Liver (tissue), 9 donors: ENCODE measurements around the gene ALDOA. TPM values are rescaled to one million over a fixed set of nuclear protein-coding genes. Genes with fewer than 3 reads are reported as not detected.

Experiments used
- DNase-seq: peaks from one replicate; pipeline ENCODE4 v3.0.0-alpha.2; 2017; ENCODE audit warnings: low spot score
- H3K27ac ChIP-seq, 2 donors: one replicate each; pipeline ENCODE4 v1.7.0; 2013; ENCODE audit warnings: inconsistent platforms in 2 of 2, low read length in 2 of 2, control low read depth in 1 of 2, low read depth in 1 of 2, mild to moderate bottlenecking in 1 of 2
- H3K27me3 ChIP-seq, 4 donors: one replicate each; pipeline versions ENCODE4 v1.6.1 to v1.7.0; 2013; ENCODE audit warnings: low read length in 3 of 4, inconsistent platforms in 1 of 4, mild to moderate bottlenecking in 1 of 4, moderate library complexity in 1 of 4; ENCODE audit not compliant: control insufficient read depth in 4 of 4, insufficient read depth in 4 of 4
- H3K36me3 ChIP-seq, 4 donors: one replicate each; pipeline versions ENCODE4 v1.6.1 to v1.7.0; 2013; ENCODE audit warnings: low read length in 3 of 4, mild to moderate bottlenecking in 3 of 4, low read depth in 1 of 4, moderate library complexity in 1 of 4; ENCODE audit not compliant: control insufficient read depth in 4 of 4, insufficient read depth in 3 of 4
- H3K4me1 ChIP-seq, 4 donors: one replicate each; pipeline versions ENCODE4 v1.6.1 to v1.7.0; 2013; ENCODE audit warnings: low read length in 3 of 4, mild to moderate bottlenecking in 3 of 4, moderate library complexity in 1 of 4; ENCODE audit not compliant: control insufficient read depth in 4 of 4, insufficient read depth in 4 of 4
- H3K4me3 ChIP-seq, 3 donors: one replicate each; pipeline versions ENCODE4 v1.6.1 to v1.7.0; 2013; ENCODE audit warnings: low read length in 3 of 3, control low read depth in 1 of 3, low read depth in 1 of 3, mild to moderate bottlenecking in 1 of 3
- H3K9ac ChIP-seq, 2 donors: one replicate each; pipeline ENCODE4 v1.7.0; 2013; ENCODE audit warnings: low read length in 2 of 2, mild to moderate bottlenecking in 2 of 2, moderate library complexity in 2 of 2, control low read depth in 1 of 2, low read depth in 1 of 2
- H3K9me3 ChIP-seq, 4 donors: one replicate each; pipeline versions ENCODE4 v1.6.1 to v1.7.0; 2013; ENCODE audit warnings: low read length in 3 of 4; ENCODE audit not compliant: control insufficient read depth in 4 of 4
- ATF3 ChIP-seq: IDR thresholded peaks from 2 replicates; pipeline ENCODE4 v1.6.1; 2016; ENCODE audit warnings: antibody characterized with exemption
- CTCF ChIP-seq: fragments of 150-350 bp; IDR thresholded peaks from 2 replicates; pipeline ENCODE4 v1.5.1; 2017; ENCODE audit warnings: improper control_type of control experiment, low read depth, low read length; ENCODE audit not compliant: missing input control
- EGR1 ChIP-seq, 2 donors: IDR thresholded peaks; 2 replicates each; pipeline ENCODE4 v1.6.1; 2016 to 2018; ENCODE audit warnings: antibody characterized with exemption in 2 of 2, low read depth in 2 of 2
- FOXA1 ChIP-seq: IDR thresholded peaks from 2 replicates; pipeline ENCODE4 v1.6.1; 2016; ENCODE audit warnings: antibody characterized with exemption
- FOXA2 ChIP-seq: IDR thresholded peaks from 2 replicates; pipeline ENCODE4 v1.6.1; 2016; ENCODE audit warnings: antibody characterized with exemption
- GABPA ChIP-seq, 2 donors: IDR thresholded peaks in 1 of 2; conservative IDR thresholded peaks in 1 of 2; 2 replicates each; pipeline ENCODE4 v1.6.1; 2016; ENCODE audit warnings: antibody characterized with exemption in 2 of 2, mild to moderate bottlenecking in 1 of 2, moderate library complexity in 1 of 2
- HNF4A ChIP-seq, 2 donors: conservative IDR thresholded peaks; 2 replicates each; pipeline ENCODE4 v1.6.1; 2016; ENCODE audit warnings: antibody characterized with exemption in 2 of 2, mild to moderate bottlenecking in 2 of 2
- HNF4G ChIP-seq: IDR thresholded peaks from 2 replicates; pipeline ENCODE4 v1.6.1; 2016; ENCODE audit warnings: antibody characterized with exemption
- JUND ChIP-seq, 2 donors: IDR thresholded peaks; 2 replicates each; pipeline ENCODE4 v1.6.1; 2016; ENCODE audit warnings: antibody characterized with exemption in 2 of 2
- NR2F2 ChIP-seq: IDR thresholded peaks from 2 replicates; pipeline ENCODE4 v1.6.1; 2016; ENCODE audit warnings: antibody characterized with exemption
- RAD21 ChIP-seq, 2 donors: IDR thresholded peaks; 2 replicates each; pipeline ENCODE4 v1.6.1; 2016; ENCODE audit warnings: antibody characterized with exemption in 2 of 2, mild to moderate bottlenecking in 2 of 2
- REST ChIP-seq: IDR thresholded peaks from 2 replicates; pipeline ENCODE4 v1.6.1; 2016; ENCODE audit warnings: antibody characterized with exemption, mild to moderate bottlenecking
- RXRA ChIP-seq, 2 donors: IDR thresholded peaks; 2 replicates each; pipeline ENCODE4 v1.6.1; 2017 to 2018; ENCODE audit warnings: antibody characterized with exemption in 2 of 2, mild to moderate bottlenecking in 1 of 2
- SP1 ChIP-seq: IDR thresholded peaks from 2 replicates; pipeline ENCODE4 v1.6.1; 2018; ENCODE audit warnings: antibody characterized with exemption, mild to moderate bottlenecking
- TAF1 ChIP-seq: conservative IDR thresholded peaks from 2 replicates; pipeline ENCODE4 v1.6.1; 2016; ENCODE audit warnings: antibody characterized with exemption, mild to moderate bottlenecking
- YY1 ChIP-seq: IDR thresholded peaks from 2 replicates; pipeline ENCODE4 v1.6.1; 2016; ENCODE audit warnings: antibody characterized with exemption, mild to moderate bottlenecking
- ZBTB33 ChIP-seq: IDR thresholded peaks from 2 replicates; pipeline ENCODE4 v1.6.1; 2016; ENCODE audit warnings: antibody characterized with exemption
- WGBS: extraction: QIAGEN DNeasy Blood & Tissue Kit; methylation state at CpG from one replicate; pipeline ENCODE4 v1.1.7; 2013; 5-methylcytosine and 5-hydroxymethylcytosine counted together
- polyA plus RNA-seq, 2 donors: library from polyadenylated mRNA; stranded (reverse) in 1 of 2; unstranded in 1 of 2; fragments of 200-250 nt in 1 of 2; fragments of >200 nt in 1 of 2; fragmentation: Nextera tagmentation in 1 of 2; extraction: Ambion mirVana in 1 of 2; gene quantifications; one replicate each; pipeline versions ENCODE4 v1.2.1 to v1.2.3, GENCODE V29; 2013 to 2015
- total RNA-seq, 2 donors: library from RNA; depleted of rRNA; stranded (reverse); fragments of >200 nt; gene quantifications; one replicate each; pipeline ENCODE4 v1.2.3, GENCODE V29; 2014
- TF ChIP-seq, protein P1 (sequence below): IDR thresholded peaks from 2 replicates; pipeline ENCODE4 v1.6.1; 2016; ENCODE audit warnings: antibody characterized with exemption
- donor health status: healthy.
- donor health status: healthy.
- donor health status: healthy.
- donor health status: healthy.
- donor health status: healthy.

Gene ALDOA
- total and polyA plus RNA-seq, 4 donors, result 96.8 to 251 (median 121) TPM

GRCh38 chr16:30064729-30065101 lies 845 bp upstream of the ALDOA start:
- Histone ChIP-seq H3K4me1 (peaks cover 0 to 28% (median 14%) of the 10 kb centered on the region in 4 donors), H3K9ac (peak overlapping the region; percentile 96 to 98), H3K27me3 (no peaks in the 10 kb centered on the region), H3K4me3 (peak overlapping the region; percentile 45 to 74 (median 73)), H3K9me3 (no peaks in the 10 kb centered on the region), H3K36me3 (peaks cover 6 to 21% (median 20%) of the 10 kb centered on the region in 4 donors), H3K27ac (peak overlapping the region; percentile 99 to 100)
- DNase-seq, result no peak
- WGBS, result under 1% methylated on average over 25 of the region's 25 CpGs
- TF ChIP-seq YY1 (no peak), REST (no peak), SP1 (no peak), ATF3 (no peak), JUND (IDR thresholded peaks at IDR 0.05) (no peak), NR2F2 (no peak), EGR1 (IDR thresholded peaks at IDR 0.05; ENCODE audit: low read depth in 2 of 2) (no peak), HNF4G (no peak), FOXA2 (no peak), TAF1 (no peak), FOXA1 (no peak), GABPA (IDR thresholded peaks at IDR 0.05 in 1 of 2, conservative IDR thresholded peaks at IDR 0.05 in 1 of 2) (no peak), RXRA (IDR thresholded peaks at IDR 0.05) (no peak), RAD21 (IDR thresholded peaks at IDR 0.05) (no peak), HNF4A (conservative IDR thresholded peaks at IDR 0.05) (no peak), ZBTB33 (no peak), CTCF (no peak)
- TF ChIP-seq, protein P1, sequence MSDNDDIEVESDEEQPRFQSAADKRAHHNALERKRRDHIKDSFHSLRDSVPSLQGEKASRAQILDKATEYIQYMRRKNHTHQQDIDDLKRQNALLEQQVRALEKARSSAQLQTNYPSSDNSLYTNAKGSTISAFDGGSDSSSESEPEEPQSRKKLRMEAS, result no peak
